Measurements from ENCODE around the gene INPP5D. TPM values are rescaled to one million over a fixed set of nuclear protein-coding genes. Genes with fewer than 3 reads are reported as not detected.
"Not testable (repeated sequence)": the region's sequence is repeated elsewhere in the genome, so short reads cannot be mapped to it uniquely, and the experiment has no call there.

INPP5D gene
- polyA plus RNA-seq (2013, experiment 1 of 2; ENCODE audit: insufficient read length): 0.35 TPM
- 0.74 TPM for polyA plus RNA-seq (2013, experiment 2 of 2; ENCODE audit: insufficient read length)

DNA sequence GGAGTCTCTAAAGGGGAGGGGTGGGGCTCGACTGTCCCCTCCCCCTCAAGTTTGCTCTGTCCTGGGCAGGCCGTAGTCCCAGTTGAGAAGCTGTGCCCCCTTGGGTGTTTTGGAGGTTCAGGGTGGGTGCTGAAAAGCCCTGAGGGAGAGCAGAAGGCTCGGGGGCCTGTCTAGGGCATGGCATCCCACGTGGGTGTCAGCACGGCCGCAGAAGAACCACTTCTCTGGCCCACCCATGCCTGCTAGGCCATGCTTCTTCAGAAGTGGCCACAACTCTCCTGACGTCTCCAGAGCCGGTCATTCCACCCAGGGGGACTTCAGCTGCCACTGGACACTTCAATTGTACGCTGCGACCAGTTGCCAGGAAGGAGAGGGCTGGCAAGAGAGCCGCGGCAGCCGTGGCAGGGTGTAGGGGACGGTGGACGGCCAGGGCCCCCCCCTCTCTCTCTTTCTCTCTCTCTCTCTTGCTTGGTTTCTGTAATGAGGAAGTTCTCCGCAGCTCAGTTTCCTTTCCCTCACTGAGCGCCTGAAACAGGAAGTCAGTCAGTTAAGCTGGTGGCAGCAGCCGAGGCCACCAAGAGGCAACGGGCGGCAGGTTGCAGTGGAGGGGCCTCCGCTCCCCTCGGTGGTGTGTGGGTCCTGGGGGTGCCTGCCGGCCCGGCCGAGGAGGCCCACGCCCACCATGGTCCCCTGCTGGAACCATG lies at the start of gene INPP5D:
INPP5D (plus strand) TSS at position 546 of the 704 bp plus-strand sequence; CDS start at position 683, 137 bp downstream.
- no peak for DNase-seq

DNA sequence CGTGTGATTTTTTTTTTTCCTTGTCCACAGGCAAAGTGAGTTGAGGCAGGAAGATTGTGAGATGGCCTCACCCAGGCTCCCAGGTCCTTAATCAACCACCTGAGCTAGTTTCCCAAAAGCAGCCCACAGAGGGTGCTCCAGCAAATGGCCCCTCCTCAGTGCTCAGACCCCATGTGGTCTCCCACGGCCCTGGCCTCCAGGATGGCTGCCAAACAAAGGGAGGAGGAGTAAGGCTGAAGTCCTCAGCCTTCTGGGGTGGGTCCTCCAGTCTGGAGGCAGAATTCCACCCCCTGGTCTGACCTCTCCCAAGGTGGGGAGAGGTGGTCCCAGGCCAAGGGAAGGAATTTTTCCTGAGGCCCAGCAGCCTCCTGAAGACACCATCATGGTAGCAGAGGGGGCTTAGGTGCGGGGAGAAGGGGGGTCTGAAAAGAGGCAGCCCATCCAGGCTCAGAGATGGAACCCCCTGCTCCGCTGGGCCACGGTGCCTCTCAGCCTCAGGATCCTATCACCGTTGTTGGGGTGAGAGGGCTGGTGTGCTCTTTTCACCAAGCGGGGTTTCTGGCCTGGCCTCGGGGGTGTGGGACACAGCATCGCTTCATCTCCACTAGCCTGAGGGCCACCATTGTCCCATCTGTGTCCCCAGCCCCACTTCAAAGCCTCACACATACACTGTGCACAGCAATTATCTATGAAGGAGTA lies 49.4 kb upstream of the INPP5D start:
- no peak for DNase-seq

DNA sequence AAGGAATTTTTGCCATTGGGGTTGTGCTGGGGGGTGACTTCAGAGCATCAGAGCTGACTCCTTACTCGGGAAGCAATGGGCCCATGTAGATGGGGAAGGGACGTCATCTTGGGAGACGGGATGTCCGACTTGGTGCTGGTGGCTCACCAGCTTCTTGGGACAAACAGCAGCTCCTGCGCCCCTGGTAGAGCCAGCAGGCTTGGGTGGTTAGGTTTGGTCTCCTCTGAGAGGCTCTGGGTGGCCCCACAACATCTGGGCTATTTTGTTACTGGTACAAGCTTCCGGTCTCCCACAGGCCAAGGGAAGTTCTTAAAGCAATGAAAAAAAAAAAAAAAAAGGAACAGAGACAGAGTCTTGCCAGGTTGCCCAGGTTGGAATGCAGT lies 48.9 kb upstream of the INPP5D start:
- DNase-seq: no peak

DNA sequence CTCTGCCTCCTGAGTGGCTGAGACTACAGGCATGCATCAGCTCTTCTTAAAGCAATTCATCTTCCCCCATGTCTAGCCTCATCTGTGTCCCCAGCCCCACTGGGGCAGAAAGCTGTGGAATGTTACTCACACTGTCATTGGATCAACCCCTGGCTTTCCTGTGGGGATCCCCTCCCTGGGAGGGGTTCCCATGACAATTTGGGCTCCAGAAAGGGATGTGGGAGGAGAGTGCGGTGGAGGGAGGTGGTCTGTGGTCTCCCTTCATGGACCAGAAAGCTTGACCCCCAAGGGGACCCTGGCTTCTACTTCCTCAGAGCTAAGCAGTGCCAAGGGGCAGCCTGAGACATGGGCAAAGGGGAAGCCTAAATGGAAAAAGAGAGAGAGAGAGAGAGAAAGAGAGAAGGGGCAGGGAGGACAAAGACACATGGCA lies 48.4 kb upstream of the INPP5D start:
- no peak for DNase-seq

DNA sequence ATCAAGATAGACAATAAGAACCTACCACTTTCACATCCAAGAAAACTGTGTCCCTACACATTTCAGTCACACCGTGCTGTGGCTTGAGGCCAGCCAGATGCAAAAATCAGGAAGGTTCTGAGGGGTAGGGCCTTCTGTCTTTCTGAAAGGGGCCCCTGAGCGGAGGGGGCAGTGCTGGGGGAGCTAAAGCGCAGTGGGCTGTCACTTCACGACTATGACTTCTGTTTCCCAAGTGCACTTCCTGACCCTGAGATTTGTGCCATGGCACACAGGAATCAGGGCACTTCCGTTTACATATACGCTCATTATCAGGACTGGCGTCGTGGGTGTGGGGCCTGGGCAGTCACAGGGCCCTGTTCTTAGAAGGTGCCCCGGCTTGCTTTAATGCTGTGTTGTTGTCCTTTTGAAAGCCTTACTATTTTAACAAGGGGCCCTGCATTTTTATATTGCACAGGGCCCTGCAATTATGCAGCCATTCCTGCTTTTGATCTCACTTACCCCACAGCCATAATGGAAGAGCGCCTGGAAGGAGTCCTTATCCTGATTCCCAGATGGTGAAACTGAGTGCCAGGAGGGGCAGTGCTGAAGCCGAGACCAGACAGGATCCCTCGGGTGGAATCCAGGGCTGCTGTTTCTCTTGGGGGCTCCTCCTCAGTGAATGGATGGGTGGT lies 47.7 kb upstream of the INPP5D start:
- no peak for DNase-seq

DNA sequence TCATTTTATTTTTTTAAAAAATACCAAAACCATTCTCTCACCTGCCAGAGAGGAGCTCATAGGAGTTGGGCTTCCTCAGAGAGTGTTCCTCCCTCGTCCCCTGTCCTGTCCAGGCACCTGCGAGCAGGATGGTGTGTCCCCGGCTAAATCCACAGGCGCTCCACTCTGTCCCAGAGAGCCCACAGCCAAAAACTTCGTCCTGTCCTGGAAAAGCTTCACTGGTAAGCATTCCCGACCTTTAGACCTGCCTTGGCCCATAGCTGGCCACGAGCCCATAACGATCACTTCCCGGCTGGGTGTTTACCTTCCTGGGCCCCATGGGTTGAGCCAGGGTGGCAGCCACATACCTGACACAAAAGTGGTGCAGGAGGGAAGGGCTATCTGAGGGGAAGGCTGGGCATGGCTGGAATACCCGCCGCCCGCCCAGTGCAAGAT lies 47.1 kb upstream of the INPP5D start, which contains the start of gene NGEF:
NGEF (minus strand) TSS at position 230 of the 435 bp plus-strand sequence. CDS start 38,366 bp downstream, outside the sequence.
- no peak for DNase-seq

DNA sequence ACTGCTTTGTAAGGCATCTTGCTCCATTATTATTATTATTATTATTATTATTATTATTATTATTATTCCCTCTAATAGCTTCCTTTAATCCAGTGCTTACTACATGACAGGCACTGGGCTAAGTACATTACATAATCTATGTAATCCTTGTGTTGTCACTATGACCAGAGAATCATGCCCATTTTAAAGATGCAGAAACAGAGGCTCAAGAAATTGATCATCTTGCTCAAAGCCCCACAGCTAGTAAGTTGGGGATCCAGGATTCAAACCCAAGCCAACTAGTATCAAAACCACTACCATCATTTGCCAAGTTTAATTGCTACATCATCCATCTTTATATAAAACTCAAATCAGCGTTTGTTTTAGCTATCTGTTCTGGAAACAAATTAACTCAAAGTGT lies 46.5 kb upstream of the INPP5D start:
- no peak for DNase-seq

DNA sequence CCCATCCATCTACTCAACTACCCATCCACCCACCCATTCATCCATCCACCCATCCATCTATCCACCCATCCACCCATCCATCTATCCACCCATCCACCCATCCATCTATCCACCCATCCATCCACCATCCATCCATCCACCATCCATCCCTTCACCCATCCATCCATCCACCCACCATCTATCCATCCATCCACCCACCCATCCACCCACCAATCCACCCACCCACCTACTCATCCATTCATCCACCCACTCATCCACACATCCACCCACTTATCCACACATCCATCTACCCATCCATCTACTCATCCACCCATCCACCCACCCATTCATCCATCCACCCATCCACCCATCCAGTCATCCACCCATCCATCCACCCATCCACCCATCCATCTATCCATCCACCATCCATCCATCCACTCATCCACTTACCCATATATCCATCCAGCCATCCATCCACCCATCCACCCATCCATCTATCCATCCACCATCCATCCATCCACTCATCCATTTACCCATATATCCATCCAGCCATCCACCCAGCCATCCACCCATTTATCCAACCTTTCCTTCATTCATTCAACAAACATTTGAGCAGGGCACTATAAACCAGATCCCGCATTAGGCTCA lies 45.0 kb upstream of the INPP5D start:
- DNase-seq: no peak

DNA sequence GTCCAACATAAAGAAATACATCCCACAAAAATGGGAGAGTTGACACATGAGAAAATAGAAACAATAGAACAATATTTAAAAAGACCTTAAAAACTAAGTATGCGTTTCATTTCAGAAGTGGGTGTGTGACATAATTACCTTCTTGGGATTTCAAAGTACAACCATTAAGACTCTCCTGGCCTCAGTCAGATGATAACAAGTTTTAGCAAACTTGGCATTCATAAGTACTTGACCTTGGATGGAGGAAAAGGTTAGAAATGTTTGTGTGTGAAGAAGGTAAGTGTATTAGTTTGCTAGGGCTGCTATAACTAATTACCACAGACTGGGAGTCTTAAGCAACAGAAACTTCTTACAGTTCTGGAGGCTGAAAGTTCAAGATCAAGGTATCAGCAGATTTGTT lies 42.2 kb upstream of the INPP5D start:
- no peak for DNase-seq

DNA sequence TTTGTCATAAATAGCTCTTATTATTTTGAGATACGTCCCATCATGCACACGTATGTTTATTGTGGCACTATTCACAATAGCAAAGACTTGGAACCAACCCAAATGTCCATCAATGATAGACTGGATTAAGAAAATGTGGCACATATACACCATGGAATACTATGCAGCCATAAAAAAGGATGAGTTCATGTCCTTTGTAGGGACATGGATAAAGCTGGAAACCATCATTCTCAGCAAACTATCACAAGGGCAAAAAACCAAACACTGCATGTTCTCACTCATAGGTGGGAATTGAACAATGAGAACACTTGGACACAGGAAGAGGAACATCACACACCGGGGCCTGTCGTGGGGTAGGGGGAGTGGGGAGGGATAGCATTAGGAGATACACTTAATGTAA lies 40.5 kb upstream of the INPP5D start:
- not testable (repeated sequence) for DNase-seq

DNA sequence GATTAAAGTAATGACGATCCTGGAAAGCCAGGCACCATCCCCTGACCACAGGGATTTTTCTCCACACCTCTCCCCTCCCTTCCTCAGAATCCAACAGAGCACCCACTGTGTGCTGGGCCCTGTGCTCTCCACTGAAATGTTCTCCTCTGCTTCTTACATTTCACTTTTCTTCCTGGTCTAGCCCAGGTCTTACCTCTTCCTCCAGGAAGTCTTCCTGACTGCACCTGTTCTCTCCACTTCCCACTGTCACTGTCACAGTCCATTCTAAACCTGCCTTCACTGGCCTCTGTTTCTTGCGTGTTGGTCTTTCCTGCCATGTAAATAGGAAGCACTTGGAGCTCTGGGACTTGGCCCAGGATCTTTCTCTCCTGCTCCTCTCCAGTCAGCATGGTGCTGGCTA lies 39.7 kb upstream of the INPP5D start:
- DNase-seq: no peak

DNA sequence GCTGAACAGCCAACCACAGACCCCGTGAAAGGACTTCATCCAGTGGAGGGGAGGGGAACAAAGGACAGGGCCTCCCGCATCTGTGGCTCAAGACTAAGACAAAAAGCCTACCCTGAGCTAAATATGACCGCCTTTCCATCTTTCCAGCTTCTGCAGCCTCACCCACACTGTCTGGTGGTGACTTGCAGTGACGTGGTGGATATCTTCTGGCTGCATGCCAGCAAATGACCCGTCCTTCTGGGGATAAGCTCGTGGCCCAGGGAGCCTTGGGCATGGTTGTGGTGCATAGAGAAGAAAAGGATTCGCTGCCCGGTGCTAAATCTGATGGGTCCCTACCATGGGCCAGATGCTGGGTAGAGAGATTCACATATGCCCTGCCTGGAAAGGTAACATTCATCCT lies 38.4 kb upstream of the INPP5D start:
- DNase-seq: no peak

DNA sequence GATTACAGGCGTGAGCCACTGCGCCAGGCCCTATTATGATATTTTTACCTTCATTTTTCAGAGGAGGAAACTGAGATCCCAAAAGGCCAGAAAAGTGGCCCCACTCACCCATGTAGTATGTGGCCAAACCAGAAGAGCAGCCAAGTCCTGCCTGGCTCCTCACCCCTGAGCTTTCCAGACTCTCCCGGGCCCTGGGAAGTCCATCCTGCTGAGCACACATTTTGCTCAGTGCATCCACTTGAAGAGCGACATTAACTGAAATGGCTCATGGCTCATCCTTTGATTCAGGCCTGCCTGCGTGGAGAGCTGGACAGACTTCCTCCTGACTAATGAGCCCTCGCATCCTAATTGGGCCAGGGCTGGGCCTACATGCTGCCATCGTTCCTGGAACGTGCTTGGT lies 37.6 kb upstream of the INPP5D start:
- DNase-seq: no peak

DNA sequence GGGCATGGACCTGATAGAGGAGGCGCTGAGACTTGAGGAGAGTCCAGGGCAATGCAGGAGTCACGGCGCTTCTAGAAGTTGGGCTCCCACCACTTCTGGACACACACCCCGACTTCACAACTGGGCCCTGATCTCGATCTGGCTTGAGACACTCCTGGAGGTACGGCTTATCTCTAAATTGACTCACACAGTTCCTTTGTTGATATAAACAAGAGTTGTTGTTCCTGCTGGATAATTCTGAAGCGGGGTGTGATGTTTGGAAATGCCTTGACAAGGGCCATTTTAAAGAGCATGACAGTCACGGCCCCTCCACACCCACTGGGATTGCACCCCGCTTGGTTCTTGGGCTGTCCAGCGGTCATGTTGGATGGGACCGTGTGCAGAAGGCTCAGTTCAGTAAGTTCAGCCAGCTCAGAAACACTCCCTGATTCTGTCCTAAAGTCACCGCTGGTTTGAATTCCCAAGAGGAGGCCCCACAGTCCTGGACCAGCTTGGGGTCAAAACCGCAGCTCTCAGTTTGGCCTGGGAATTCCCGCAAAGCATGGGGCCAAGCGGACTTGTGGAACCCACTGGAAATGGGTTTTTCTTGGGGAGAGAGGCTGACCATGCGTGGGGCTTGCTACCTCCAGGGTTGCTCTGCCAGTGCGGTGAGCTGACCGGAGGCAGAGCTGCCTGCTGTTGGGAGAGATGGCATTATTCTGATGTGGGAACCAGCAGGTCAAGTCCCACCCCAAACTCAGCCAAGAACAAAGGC lies 37.0 kb upstream of the INPP5D start:
- DNase-seq: no peak

DNA sequence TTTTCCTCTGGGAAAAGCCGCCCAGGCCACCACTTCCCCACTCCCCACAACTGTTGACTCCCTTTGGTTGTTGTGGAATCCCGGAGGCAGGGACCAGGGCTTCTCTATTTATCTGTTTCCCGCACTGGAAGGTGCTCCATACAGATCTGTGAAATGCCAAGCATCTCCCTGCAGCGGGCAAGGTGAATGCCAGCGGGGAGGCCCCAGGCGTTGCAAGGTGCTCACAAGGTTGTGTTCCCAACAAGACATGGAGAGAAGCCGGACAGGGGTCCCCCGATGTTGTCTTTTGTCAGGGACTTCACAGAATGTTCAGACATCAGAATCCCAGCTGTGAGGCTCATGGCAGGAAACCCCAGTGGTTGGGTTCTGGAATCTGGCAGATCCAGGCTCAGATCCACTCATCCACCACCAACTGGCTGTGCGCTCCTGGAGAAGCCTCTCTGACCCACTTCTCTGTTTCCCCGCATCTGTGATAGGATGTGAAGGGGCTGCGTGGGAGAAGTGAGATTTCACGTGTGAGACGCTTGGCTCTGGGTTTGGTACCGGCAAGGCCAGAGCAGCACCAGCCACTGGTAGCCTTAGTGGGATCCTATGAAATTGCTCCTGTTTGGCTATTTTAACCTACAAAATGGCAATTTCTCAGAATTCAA lies 36.3 kb upstream of the INPP5D start:
- DNase-seq: no peak

DNA sequence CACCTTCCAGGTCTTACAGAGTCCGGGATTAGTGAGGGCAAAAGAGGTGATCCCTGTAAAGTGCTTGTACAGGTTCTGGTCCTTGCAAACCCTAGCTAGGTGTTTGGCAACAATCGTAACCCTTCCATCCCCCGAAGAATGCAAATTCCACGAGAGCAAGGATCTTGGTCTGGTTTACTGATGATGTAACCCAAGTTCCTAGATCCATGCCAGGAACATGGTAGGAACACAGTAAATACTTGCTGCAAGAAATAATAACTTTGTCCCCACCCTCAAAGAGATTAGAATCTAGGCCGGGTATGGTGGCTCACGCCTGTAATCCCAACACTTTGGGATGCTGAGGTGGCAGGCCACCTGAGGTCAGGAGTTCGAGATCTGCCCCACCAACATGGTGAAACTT lies 34.4 kb upstream of the INPP5D start:
- no peak for DNase-seq

DNA sequence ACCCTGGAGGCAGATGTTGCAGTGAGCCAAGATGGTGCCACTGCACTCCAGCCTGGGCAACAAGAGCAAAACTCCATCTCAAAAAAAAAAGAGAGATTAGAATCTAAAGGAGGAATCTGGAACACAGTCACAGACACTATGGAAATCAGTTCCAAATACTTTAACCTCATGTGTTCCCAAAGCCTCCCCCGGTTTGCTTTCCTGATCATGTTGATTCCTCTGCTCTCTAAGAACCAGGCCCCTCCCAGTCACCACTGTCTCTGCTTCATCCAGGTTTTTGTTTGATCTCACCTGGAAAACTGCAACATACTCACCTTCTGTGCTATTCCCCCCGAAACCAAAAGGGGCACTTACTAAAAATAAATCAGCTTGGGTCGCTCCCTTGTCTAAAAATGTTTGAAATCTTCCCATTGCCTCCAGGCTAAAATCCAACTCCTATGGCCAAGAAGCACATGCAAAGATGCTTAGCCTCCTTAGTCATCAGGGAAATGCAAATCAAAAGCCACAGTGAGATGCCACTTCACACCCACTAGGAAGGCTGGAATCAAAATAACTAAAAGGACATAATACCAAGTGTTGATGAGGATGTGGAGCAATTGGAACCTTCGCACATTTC lies 33.8 kb upstream of the INPP5D start:
- DNase-seq: peak; percentile 74

DNA sequence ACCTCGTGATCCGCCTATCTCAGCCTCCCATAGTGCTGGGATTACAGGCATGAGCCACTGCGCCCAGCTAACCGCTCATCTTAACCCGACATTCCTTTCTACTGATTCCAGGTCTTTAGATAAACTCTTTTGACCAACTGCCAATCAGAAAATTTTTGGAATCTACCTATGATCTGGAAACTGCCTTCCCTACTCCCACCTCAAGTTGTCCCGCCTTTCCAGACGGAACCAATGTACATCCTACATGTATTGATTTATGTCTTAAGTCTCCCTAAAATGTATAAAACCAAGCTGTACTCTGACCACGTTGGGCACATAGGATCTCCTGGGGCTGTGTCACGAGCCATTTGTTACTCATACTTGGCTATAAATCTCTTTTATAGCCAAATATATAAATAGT lies 30.8 kb upstream of the INPP5D start:
- DNase-seq: no peak

DNA sequence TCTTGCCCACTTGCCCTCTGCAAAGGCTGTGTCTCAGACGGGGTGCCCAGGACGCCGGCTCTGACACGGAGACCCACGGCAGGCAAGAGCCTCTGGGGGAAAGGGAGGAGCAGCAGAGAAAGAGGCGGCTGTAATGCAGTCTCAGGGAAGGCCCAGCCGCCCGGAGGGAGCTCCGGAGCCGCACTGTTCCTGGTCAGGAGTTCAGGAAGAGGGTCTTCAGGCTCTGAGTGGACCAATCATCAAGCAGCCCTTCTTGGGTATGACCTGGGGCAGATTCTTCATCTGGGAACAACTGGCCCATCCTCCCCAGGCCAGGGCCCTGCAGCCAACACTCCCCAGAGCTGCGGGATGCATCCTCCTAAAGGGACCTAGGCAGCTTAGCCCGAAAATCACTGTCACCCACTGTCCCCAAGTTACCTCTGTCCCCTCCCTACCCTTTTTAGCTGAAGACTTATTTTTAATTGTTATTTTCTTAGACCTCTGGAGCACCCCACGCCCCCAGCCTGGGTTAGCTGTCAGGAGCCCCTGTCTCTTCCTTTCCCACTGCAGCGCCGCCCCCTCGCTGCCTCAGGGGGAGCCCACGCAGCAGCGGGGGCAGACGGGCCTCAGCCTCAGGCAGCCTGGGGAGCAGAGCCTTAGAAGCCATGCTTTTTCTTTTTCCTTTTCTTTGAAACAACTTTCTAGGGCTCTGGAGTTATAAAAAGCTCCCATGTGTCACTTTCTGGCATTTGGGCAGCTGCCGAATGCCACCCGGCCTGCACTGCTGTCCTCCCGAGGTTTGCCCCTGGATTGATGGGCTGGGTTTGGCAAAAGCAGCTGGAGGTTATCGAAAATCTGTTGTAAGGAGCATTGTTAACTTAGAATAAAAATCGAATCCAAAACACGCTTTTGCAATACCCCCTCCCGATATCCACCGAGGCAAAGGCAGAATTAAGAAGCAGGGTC lies 28.3 kb upstream of the INPP5D start:
- DNase-seq: no peak

Data from fibroblast of skin of scalp (primary cell).